Frontal cortex (tissue), 4 donors: ENCODE results near the gene DNAJC5. TPM values are rescaled to one million over a fixed set of nuclear protein-coding genes. Genes with fewer than 3 reads are reported as not detected.
"Not testable (repeated sequence)": the region's sequence is repeated elsewhere in the genome, so short reads cannot be mapped to it uniquely, and the experiment has no call there.

ENCODE experiments used
- DNase-seq, 2 donors: peaks; one replicate each; pipeline ENCODE4 v3.0.0; 2012; ENCODE audit warnings: low spot score in 2 of 2
- FAIRE-seq: peaks from 2 replicates; lab custom pipeline; 2012; peaks lifted over from hg19 to GRCh38; lab: Jason Lieb, UNC
- total RNA-seq: library from RNA; depleted of rRNA; stranded (reverse); fragments of >200 nt; gene quantifications from one replicate; pipeline ENCODE4 v1.2.3, GENCODE V29; 2014
- donor health status: control.
- donor health status: control.
- donor health status: control.

Gene DNAJC5
- total RNA-seq = 102 TPM

GRCh38 chr20:63894358-63895201 lies at the start of gene DNAJC5:
Gene DNAJC5, plus strand, starts transcription at chr20:63895126. Its CDS starts 33,220 bp downstream, at chr20:63928346.
- FAIRE-seq (no peak), DNase-seq (peak; percentile 100)

- FAIRE-seq = no peak
- peak in 1 of 2 donors; percentile 62 for DNase-seq
Measured at GRCh38 chr20:63846128-63846771, 48.7 kb upstream of the DNAJC5 start.

GRCh38 chr20:63846888-63847236 lies 48.1 kb upstream of the DNAJC5 start:
- DNase-seq = no peak
- no peak for FAIRE-seq

- FAIRE-seq (no peak), DNase-seq (no peak)
Measured at GRCh38 chr20:63847237-63848002, 47.5 kb upstream of the DNAJC5 start.

GRCh38 chr20:63848003-63848911 lies 46.7 kb upstream of the DNAJC5 start:
- DNase-seq = no peak
- no peak for FAIRE-seq

GRCh38 chr20:63850689-63851547 lies 44.0 kb upstream of the DNAJC5 start:
- no peak for FAIRE-seq
- no peak for DNase-seq

- not testable (repeated sequence) for DNase-seq, FAIRE-seq
Measured at GRCh38 chr20:63851548-63851943, 43.4 kb upstream of the DNAJC5 start.

GRCh38 chr20:63853733-63854068 lies 41.2 kb upstream of the DNAJC5 start:
- not testable (repeated sequence) for FAIRE-seq, DNase-seq

GRCh38 chr20:63854069-63854765 lies 40.7 kb upstream of the DNAJC5 start:
- FAIRE-seq = no peak
- no peak for DNase-seq

GRCh38 chr20:63854766-63855362 lies 40.1 kb upstream of the DNAJC5 start:
- no peak for FAIRE-seq
- DNase-seq = no peak

- no peak for DNase-seq
- no peak for FAIRE-seq
Measured at GRCh38 chr20:63855363-63856097, 39.4 kb upstream of the DNAJC5 start.

- no peak for FAIRE-seq
- DNase-seq = no peak
Measured at GRCh38 chr20:63856098-63856511, 38.8 kb upstream of the DNAJC5 start.

- FAIRE-seq = no peak
- no peak for DNase-seq
Measured at GRCh38 chr20:63857764-63858392, 37.0 kb upstream of the DNAJC5 start.

- FAIRE-seq (no peak), DNase-seq (no peak)
Measured at GRCh38 chr20:63858393-63859165, 36.3 kb upstream of the DNAJC5 start.

- no peak for FAIRE-seq
- no peak for DNase-seq
Measured at GRCh38 chr20:63859166-63859699, 35.7 kb upstream of the DNAJC5 start.
